Tibial artery (tissue), 4 donors: ENCODE measurements around the gene GSAP.

ENCODE experiments used
- DNase-seq, 2 donors: peaks; one replicate each; pipeline ENCODE4 v3.0.0-alpha.2; 2019
- H3K27ac ChIP-seq, 2 donors: fragments of 200-600 bp; sonication (generic) in 1 of 2; 1 replicate in 1 of 2; 2 replicates in 1 of 2; pipeline ENCODE4 v1.5.1; 2018 to 2019; ENCODE audit warnings: mild to moderate bottlenecking in 1 of 2
- H3K27me3 ChIP-seq, 2 donors: fragments of 200-600 bp; sonication (generic) in 1 of 2; one replicate each; pipeline versions ENCODE4 v1.5.1 to v1.6.0; 2016 to 2019
- H3K36me3 ChIP-seq, 3 donors: fragments of 200-600 bp; sonication (generic) in 2 of 3; one replicate each; pipeline ENCODE4 v1.5.1; 2016 to 2019; ENCODE audit warnings: mild to moderate bottlenecking in 2 of 3
- H3K4me1 ChIP-seq, 4 donors: fragments of 200-600 bp; sonication (generic) in 2 of 4; 1 replicate in 3 of 4; 2 replicates in 1 of 4; pipeline ENCODE4 v1.5.1; 2016 to 2019
- H3K4me3 ChIP-seq, 2 donors: fragments of 200-600 bp; sonication (generic) in 1 of 2; 1 replicate in 1 of 2; 2 replicates in 1 of 2; pipeline ENCODE4 v1.5.1; 2018 to 2019; ENCODE audit warnings: mild to moderate bottlenecking in 2 of 2
- H3K9me3 ChIP-seq, 3 donors: fragments of 200-600 bp; sonication (generic) in 1 of 3; one replicate each; pipeline ENCODE4 v1.5.1; 2016 to 2019
- CTCF ChIP-seq, 2 experiments: fragments of 200-600 bp in 1 of 2; fragments of 450-650 bp in 1 of 2; IDR thresholded peaks; one replicate each; pipeline ENCODE4 v1.5.1; 2017 to 2019; ENCODE audit warnings: antibody characterized with exemption in 2 of 2, mild to moderate bottlenecking in 1 of 2, moderate library complexity in 1 of 2
- intact Hi-C: fragments of 100-400 bp; cut with DNase I; formaldehyde crosslinking; loops from one replicate; pipeline ENCODE4 v1.15.0; 2023; ENCODE audit warnings: low total_unique reads

GSAP gene

GRCh38 chr7:77438131-77438530 is 22.0 kb upstream of the GSAP start:
- no peaks in the 10 kb centered on the region for H3K36me3 ChIP-seq
- H3K4me3 ChIP-seq: no peak overlapping the region
- H3K4me1 ChIP-seq: no peaks in the 10 kb centered on the region
- no peak for DNase-seq
- no peak overlapping the region for H3K27ac ChIP-seq
- TF ChIP-seq CTCF (IDR thresholded peaks at IDR 0.05): no peak
- no peaks in the 10 kb centered on the region for H3K9me3 ChIP-seq
- intact Hi-C loops: no loop called here
- H3K27me3 ChIP-seq: no peaks in the 10 kb centered on the region

DNA sequence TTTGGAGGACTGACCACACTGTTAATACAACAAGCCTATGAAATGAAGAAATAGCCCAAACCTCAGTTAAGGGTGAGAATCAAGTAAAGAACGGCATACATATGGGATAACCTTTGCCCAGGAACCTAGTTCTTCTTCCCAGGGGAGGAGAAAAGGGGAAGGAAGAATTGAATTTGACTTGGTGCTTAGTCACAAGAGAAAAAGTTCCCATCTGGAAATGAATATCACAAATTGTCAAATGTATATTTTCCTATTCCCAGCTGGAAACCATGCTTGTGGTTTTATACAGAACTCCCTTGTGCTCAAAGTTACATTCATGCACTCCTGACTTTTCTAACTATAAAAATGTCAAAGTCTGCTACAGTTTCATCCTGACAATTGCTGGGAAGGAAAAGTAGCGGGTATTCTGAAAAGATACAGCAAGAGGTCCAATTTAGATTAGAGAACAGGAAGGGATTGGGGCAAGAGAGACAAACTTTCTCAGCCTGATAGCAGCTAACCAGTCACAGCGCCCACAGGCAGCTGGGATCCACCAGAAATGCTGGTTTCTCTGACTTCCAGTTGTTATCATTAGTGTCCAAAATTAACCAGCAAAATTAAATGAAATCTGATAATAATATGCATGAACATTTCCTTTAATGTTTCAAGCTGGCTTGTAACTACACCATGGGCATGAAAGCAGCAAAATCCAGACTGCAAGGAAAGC is 18.6 kb upstream of the GSAP start:
- Histone ChIP-seq H3K36me3 (no peaks in the 10 kb centered on the region), H3K27ac (no peak overlapping the region), H3K4me3 (no peak overlapping the region), H3K9me3 (no peaks in the 10 kb centered on the region), H3K4me1 (no peaks in the 10 kb centered on the region), H3K27me3 (no peaks in the 10 kb centered on the region)
- intact Hi-C loops: no loop called here
- no peak for DNase-seq
- no peak for TF ChIP-seq CTCF (IDR thresholded peaks at IDR 0.05)

GRCh38 chr7:77433901-77434300 is 17.8 kb upstream of the GSAP start:
- intact Hi-C loops: no loop called here
- no peaks in the 10 kb centered on the region for H3K36me3 ChIP-seq
- no peaks in the 10 kb centered on the region for H3K27me3 ChIP-seq
- H3K4me3 ChIP-seq: no peak overlapping the region
- no peak overlapping the region for H3K27ac ChIP-seq
- no peak for TF ChIP-seq CTCF (IDR thresholded peaks at IDR 0.05)
- no peaks in the 10 kb centered on the region for H3K9me3 ChIP-seq
- no peak for DNase-seq
- no peaks in the 10 kb centered on the region for H3K4me1 ChIP-seq

GRCh38 chr7:77430927-77431326 is 14.8 kb upstream of the GSAP start:
- H3K4me3 ChIP-seq: no peak overlapping the region
- no peak overlapping the region for H3K27ac ChIP-seq
- no peaks in the 10 kb centered on the region for H3K27me3 ChIP-seq
- H3K4me1 ChIP-seq: no peaks in the 10 kb centered on the region
- no peak for DNase-seq
- H3K9me3 ChIP-seq: no peaks in the 10 kb centered on the region
- no peaks in the 10 kb centered on the region for H3K36me3 ChIP-seq
- no peak for TF ChIP-seq CTCF (IDR thresholded peaks at IDR 0.05)
- intact Hi-C loops: no loop called here

DNA sequence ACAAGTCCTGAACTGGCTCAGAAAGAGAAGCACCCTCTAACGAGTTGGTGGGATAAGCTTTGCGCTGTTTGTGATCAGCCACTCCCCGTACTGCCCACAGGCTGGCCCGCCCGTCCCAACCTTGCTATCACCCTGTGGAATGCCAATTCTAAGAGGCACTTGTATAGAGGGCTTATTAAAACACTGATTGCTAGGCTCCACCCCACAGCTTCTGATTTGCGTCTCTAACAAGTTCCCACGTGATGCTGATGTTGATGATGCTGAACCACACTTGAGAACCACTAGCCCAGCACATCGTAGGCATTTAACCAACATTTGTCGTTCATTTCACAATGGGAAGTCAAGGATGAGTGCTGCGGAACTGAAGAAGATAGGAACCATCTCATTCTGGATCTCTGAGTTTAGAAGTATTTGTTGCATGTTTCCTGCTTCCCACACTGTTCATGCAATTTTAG is 12.7 kb upstream of the GSAP start:
- TF ChIP-seq CTCF (IDR thresholded peaks at IDR 0.05): no peak
- Histone ChIP-seq H3K27ac (no peak overlapping the region), H3K4me1 (no peaks in the 10 kb centered on the region), H3K27me3 (no peaks in the 10 kb centered on the region), H3K4me3 (no peak overlapping the region), H3K9me3 (no peaks in the 10 kb centered on the region), H3K36me3 (no peaks in the 10 kb centered on the region)
- intact Hi-C loops: no loop called here
- peak in 1 of 2 donors; percentile 38 for DNase-seq
